Activated T-helper 9 cell treated with anti-CD3 and anti-CD28 coated beads, Interleukin-2, amount 50 U/mL, for 16 hours (primary cell): ENCODE measurements around the gene TRDMT1.

Experiments
- DNase-seq: peaks from one replicate; pipeline ENCODE4 v3.0.0-alpha.2; 2020; ENCODE audit warnings: low read depth

Gene TRDMT1

DNA sequence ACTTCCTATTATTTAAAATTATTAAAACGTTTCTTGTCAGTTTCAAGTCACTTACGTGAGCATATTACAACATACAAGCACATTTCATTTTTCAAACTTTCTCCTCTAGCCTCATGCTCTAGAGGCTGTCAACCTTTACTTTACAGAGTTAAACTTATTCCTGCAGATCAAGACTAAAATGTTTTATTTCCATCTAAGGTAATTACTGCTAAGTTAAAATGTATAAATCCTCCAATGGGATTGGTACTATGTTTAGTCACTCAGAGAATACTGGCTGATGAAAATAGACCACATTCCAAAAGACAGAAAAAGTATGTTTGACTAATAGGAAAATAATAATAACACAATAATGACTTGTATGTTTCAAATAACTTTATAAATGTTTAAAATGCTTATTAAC is 8.4 kb upstream of the TRDMT1 start:
- DNase-seq = no peak

DNA sequence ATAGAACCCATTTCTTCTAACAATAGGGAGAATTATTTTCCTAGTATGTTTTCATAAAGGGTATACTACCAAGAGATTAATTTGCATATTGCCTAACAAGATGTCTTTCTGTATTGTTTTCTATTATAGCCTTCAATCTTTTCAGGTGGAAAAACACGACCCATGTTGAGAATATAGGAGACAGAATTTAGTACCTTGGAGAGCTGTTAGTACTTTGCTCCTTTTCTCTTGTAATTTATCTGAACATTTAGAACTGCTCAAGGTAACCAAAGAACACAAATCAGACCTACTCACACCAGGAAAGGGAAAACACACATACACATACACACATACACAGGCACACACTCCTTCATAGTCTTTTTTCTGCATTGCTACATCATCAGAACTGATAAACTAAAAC is 7.8 kb upstream of the TRDMT1 start:
- DNase-seq = no peak

DNA sequence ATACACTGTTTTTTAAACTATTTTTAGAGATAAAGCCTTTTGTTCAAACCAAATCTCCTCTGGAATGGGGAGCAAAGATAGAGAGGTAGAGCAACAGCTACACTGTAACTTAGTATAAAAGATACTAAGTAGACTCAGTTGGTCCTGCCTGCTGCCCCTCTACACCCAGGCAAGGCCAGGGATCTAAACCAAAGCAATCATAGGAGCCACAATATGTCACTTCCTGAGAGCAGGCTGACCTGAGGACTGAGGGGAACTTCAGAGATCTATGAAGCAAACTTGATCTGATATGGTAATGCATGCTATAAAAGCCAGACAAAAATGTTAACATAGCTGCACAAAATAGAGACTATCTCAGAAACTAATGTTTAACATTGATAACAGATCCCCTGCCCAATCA is 7.0 kb upstream of the TRDMT1 start:
- DNase-seq = no peak

DNA sequence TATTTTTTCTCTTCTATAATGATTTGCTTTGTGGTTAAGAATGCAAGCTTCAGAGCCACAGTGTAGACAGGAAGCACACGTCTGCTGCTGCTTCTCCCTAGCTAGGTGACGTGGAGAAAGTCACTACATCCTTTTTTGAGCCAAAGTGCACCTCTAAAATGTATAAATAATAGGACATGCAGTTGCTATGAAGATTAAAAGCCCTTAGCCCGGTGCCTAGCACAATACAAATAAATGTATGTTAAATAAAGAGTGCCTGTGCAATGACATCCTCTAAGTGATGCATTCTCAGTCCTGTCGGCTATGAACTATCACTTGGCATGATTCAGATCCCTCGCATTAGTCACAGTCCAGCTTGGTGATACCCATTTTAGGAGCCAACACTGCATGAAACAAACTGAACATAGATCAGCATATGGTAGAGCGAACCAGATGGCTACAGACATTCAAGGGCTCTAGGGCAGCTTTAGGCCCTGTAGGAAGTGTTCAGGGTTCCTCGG is 4.8 kb upstream of the TRDMT1 start:
- no peak for DNase-seq

DNA sequence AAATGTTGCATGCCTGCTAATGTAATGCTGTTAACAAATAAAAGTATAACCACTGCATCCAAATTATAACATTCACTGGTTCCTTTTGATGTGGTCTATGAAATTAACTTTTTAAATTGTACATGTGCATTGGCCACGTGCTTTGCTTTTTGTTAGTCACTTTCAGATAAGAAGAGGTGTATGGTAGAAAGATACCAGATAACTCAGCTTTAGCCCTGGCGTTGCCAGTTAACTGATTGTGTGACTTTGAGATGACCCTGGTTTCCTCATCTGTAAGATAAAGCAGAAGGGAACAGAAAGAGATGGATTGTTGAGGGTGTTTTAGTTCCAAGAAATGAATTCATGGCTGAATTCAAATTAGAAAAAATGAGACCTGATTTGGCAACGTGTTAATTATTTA is 1.9 kb upstream of the TRDMT1 start:
- no peak for DNase-seq

DNA sequence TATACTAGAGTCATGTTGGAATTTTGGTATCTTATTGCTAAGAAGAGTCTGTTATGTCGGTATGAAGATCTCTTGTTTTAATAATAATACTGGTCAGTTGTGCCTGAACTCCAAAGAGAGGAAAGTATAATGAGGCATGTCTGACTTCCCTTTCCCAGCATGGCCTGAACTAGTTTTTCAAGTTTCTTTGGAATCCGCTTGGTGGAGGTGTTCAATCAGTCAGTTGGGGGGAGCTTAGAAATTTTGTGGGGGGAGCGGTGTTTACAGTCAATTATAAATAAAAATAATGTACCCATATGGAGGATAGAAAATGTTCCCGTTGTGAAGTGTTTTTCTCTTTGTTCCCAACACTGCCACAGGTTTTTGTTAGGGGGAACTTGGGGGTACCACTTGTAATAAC is 1.5 kb upstream of the TRDMT1 start:
- no peak for DNase-seq

DNA sequence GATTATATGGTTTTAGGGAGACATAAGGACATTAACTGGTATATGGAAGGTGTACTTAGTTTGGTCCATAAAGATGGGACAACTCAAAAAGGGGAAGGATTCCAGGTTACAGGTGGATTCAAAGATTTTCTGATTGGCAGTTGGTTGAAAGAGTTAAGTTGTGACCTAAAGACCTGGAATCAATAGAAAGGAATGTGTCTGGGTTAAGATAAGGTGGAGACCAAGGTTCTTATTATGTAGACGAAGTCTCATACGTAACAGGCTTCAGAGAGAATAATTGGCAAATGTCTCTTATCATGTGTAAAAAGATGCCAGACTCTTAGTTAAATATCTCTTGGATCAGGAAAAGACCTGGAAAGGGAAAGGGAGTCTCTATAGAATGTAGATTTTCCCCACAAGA is 1.0 kb upstream of the TRDMT1 start:
- DNase-seq = no peak

DNA sequence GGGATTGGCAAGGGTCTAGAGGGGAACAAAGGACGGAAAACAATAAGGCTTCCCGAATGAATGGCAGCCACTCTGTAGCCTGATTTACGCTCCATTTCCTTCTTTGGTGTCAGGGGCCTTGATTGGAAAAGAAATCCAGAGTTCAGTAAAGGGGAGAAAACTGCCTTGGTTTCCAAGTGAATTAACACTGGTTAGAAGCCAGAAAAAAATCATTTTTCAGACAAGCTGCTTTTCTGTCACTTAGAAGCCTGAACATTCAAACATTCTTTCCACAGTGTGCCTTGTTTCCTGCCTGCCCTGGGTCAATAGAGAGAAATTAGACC is 283 bp upstream of the TRDMT1 start:
- no peak for DNase-seq

DNA sequence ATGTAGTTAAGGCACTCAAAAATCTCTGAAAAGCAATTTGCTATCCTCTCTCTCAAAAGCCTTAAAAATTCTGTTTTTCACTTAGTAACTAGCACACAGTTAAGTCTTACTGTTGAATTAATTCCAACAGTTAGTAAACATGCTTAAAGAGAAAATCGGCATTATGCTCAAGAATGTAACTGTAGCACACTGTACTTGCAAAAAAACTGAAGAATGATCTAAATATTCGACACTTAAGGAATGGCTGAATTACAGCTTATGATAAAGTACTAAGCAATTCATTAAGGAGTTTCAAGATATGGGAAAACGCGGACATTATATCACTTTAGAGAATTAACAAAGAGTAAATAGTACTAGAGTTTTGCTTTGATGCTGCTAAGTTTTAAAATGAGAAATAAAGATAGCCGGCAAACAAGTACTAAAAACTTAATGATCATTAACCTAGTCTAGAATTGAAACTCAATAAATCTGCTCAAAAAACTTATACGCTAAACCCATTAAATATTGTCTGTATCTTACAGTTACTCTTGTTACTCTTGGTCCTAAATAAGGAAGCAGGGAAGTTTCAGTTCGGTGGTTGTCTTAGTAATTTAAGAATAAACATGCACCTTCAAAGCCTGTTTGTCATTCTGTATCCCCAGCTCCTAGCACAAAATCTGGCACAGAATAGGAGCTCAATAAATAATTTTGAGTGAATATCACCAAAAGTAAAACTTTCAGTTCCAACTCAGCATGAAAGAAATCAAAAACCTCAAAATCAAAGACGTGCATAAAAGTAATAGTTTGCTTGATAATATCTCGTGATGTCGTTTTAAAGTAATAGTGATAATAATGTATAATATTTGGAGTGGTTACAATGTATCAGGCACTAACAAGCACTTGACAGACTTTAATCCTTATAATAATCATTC is 1.2 kb downstream of the TRDMT1 start:
- no peak for DNase-seq

DNA sequence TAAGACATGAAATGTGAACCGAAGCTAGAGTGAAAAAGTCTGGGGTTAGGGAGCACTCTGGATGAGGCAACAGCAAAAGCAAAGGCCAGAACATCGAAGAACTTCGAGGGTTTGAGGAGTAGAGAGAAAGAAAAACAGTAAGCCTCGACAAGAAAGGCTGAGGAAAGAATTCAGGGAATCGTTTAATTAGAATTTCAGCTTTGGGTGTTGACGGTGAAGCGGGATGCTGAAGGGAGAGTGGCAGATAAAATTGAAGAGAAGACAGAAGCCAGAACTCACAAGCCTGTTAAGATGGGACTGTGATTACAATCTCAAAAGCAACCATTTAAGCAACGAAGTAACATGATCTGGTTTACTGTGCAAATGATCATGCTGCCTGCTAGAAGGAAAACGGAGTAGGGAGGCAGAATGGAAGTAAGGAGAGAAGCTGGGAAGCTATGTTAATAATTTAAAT is 2.1 kb downstream of the TRDMT1 start:
- DNase-seq = no peak

DNA sequence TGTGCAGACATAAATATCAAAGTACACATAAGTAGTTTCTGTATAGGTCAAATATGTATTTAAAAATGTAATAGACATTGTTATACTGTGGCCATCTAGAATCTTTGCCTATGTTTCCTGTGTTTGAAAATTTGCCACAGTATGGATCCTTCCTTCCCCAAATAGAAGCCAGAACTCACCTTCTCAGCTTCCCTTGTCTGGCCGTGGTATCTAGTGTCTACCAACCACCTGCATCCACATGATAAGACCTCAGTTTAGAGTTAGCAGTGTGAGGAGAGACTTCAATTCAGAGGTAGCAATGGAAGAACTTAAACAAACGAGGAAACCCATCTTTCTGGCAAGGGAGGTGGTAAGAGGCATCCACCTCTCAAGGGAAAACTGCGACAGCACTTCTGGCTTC is 4.9 kb downstream of the TRDMT1 start:
- DNase-seq = no peak

DNA sequence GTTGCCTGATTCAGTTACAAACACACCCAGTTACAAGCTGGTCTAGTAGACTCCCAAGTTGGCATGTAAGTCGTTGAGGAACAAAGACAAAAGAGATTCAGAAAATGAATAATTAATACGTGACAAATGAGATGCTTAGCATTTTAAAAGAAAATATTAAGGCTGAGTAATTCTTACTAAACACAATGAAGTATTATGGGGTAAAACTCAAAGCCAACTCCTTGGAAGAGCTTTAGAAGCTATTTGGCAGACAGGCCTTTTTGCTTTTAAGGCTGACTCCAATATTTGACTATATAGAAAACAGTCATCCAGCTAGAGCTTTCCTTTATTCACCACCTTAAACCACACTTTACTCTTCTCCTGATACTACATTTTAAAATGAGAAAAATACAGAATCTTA is 5.4 kb downstream of the TRDMT1 start:
- no peak for DNase-seq

DNA sequence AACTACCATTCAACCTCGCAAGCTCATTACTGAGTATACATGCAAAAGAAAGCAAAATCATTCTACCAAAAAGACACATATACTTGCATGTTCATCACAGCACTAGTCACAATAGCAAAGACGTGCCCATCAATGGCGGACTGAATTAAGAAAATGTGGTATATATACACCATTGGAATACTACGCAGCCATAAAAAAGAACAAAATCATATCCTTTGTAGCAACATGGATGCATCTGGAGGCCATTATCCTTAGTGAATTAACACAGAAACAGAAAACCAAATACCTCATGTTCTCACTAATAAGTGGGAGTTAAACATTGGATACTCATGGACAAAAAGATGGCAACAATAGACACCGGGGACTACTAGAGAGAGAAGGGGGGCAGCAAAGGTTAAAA is 6.4 kb downstream of the TRDMT1 start:
- DNase-seq = no peak

DNA sequence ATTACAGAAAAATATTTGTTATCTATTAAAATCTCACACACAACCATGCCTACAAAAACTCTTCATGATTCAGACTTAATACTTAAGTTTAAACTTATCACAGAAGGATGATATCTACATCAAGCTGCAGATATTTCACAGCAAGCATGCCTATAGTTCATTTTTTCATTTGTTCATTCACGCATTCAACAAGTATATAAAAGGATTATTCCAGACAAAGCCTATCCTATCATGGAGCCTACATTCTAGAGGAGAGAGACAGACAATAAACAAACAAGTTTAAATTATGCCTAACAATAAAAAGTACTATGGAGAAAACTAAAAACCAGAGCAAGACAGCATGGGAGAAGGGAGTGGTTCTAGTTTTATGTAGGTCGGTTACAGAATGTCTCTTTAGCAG is 10.9 kb downstream of the TRDMT1 start:
- DNase-seq = no peak

DNA sequence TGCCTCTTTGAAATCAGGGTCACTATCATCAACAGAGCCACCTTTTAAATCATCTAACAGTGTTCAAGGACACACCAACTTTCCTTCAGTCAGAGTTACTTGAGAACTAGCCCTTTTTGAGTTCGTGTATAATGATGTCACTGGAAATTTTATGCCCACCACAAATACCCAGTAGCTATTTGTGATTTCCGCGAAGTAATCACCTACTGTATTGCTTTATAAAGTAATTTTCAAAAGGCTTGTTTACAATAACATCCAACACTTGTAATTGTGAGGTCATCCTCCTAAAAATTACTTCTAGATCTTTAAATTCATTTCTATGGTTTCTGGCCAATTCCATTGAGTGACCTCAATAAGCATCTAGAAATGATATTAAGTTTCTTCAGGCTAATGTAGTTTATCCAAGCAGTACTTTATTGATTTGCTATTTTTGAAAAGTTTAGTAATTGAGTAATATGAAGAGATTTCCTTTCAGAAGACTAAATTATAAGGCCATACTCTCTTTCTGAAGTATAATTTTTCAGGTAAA is 12.8 kb downstream of the TRDMT1 start:
- DNase-seq = no peak

DNA sequence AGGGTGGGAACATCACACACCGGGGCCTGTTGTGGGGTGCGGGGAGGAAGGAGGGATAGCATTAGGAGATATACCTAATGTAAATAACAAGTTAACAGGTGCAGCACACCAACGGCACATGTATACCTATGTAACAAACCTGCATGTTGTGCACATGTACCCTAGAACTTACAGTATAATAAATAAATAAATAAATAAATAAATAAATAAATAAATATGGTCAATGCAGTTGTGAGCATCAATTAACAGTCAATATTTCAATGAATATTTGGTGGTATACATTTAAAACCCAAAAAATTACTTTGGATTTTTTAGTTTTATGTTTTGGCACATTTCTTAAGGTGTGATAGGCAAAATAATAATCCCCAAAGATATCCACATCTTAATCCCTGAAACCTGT is 15.6 kb downstream of the TRDMT1 start:
- no peak for DNase-seq

DNA sequence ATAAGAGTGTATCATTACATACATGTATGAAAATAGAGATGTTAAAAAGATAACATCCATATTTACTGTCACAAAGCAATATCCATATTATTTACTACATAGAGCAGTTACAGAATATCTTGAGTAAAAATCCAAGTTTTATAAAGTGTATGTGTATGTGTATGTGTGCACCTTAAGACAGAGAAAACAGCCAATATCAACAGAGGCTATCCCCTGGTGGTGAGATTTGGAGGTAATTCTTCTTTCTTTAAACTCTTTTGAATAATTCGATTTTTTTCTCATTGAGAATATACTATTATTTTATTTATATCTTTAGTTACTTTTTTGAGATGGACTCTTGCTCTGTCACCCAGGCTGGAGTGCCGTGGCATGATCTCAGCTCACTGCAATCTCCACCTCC is 18.4 kb downstream of the TRDMT1 start:
- no peak for DNase-seq

DNA sequence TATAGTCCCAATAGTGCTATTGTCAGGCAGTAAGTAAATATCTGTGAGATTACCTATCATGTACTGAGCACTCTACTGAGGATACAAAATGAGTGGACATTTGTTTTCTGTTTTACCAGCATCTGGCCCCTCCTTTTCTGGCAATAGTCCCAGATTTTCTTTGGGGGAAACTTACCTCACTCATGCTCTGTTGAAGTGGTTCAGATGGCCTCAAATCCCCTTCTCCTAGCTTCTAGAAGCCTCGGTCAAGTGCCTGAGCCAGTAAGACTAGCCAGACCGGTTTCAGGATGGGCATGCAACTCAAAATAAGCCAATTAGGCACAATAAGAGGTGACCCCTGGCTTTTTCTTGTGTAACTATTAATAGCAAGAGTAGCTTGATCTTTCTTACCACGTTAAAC is 19.7 kb downstream of the TRDMT1 start:
- no peak for DNase-seq

DNA sequence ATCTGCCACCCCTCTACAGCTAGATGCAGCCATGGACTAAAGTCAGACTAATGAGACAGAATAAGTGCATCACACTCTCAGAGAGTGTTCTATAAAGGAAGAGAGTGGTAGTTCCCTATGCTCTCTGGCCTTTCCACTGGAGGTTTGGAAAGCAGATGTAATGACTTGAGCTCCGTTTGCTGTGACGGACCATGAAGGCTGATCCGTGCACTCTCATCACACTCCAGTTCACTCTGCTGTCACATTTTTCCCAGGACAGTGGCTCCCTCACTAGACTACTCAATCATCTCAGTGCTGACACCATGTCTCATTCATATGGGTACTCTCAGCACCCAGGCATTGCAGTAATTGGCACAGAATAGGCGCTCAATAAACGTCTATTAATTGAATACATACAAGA is 20.4 kb downstream of the TRDMT1 start:
- no peak for DNase-seq

DNA sequence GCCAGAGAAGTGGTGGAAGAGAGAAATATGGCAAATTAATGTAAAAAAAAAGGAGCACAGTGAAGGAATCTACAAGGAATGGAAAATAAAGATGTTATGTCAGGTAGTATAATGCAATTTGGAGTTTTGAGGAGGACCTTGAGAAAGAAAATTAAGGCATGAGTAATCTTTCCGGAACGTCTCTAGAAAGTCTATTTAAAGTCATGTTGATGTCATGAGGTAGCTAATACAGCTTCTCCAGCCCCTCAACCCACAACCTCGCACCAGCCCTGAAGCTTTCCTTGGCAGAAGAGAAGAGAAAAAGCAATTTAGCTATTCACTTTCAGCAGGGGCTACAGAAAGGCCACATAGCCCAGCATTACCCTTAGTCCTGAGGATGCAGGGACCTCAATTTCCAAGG is 22.5 kb downstream of the TRDMT1 start:
- no peak for DNase-seq

DNA sequence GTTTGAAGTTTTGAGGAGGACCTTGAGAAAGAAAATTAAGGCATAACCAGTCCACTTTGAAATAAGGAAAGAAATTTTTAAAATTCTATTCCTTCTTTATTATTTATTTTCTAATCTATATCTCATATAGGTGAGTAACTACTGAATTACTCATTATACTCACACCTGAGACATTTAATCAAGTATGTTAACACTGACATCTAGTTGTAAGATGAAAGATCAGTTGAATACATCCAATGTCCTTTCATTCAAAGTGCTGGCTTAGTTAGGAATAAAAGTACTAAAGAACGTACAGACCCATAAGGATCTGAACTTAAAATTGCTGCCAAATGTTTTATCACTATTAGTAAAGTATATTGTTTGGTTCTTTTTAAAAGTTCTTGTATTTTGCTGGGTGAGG is 23.5 kb downstream of the TRDMT1 start:
- DNase-seq = no peak

DNA sequence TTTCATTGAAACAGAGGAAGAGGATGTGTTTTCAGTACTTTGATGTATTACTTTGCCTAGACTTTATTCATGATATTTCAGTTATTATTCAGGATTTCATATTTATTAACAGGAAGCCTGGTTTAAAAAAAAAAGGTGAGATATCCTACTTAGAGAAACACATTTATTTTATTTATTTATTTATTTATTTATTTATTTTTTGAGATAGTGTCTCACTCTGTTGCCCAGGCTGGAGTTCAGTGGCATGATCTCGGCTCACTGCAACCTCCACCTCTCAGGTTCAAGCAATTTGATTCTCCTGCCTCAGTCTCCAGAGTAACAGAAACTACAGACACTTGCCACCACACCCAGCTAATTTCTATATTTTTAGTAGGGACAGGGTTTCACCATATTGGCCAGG is 24.5 kb downstream of the TRDMT1 start:
- no peak for DNase-seq

DNA sequence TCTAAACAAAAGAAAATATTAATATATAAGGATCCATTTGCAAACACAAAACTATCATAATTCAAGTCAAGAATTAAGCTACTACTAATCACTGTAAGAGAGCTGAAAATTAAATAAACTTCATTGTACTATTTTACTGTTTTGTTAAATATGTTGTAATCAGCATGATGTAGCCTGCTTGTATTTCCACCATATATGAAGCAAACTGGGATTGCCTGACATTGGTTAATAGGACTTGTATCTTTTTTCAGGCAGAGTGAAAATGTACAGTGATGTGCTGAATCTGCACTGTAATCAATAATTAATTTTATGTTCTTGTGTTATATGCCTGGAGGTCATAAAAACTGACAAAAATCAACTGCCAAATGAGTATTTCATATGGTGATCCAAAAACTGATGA is 25.4 kb downstream of the TRDMT1 start:
- DNase-seq = no peak

DNA sequence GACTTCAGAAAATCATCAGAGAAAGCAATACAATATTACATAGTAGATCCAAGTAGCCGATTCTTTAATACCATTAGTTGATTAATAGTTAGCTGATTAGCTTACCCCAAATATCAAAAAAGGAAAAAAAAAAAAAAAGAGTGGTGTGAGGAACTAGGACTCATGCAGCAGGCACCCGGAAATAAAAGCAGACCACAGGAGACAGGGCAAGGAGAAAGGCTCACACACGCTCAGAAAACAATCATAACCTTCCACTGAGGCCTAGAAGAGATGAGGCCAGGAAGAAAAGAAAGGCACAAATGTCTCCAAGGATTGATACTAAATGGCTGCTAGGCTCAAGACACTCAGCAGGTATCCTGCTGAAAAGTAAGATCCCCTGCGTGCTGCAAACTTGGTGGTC is 25.9 kb downstream of the TRDMT1 start:
- DNase-seq = no peak
